K562 (cell line): ENCODE results near the gene DUXB. TPM values are rescaled to one million over a fixed set of nuclear protein-coding genes. Genes with fewer than 3 reads are reported as not detected.

Experiments used
- ATAC-seq: fragments of 200-7000 bp; cut with Tn5 transposase; 3 replicates; pipeline ENCODE4 v1.9.1; 2020; ENCODE audit warnings: moderate library complexity
- BruUV-seq: library from RNA; stranded (reverse); fragments of 400-500 nt; replicated peaks from 2 replicates; lab custom pipeline; 2021; lab: Mats Ljungman, UMichigan
- CTCF ChIA-PET: fragments of 300-600 bp; formaldehyde crosslinking; extraction: SDS; loops from one replicate; lab custom pipeline; 2021; ENCODE audit warnings: low intra/inter-chr PET ratio; lab: Yijun Ruan, JAX
- POLR2A ChIA-PET: fragments of 300-600, 350-650 bp; sonication (Branson Sonifier 250); formaldehyde crosslinking; extraction: SDS; loops from one replicate; lab custom pipeline; 2021; ENCODE audit warnings: antibody characterized with exemption, inconsistent platforms; lab: Yijun Ruan, JAX
- DNase-seq, 4 experiments: peaks; one replicate each; pipeline versions ENCODE4 v3.0.0 to v3.0.0-alpha.2; 2011 to 2018; ENCODE audit warnings: low spot score in 3 of 4, mixed read lengths in 3 of 4; ENCODE audit errors: extremely low read depth in 1 of 4
- FAIRE-seq: peaks from 2 replicates; lab custom pipeline; 2011; peaks lifted over from hg19 to GRCh38; lab: Jason Lieb, UNC
- H2AFZ ChIP-seq: 2 replicates; pipeline ENCODE4 v1.6.0; 2011; ENCODE audit warnings: low read depth, low read length, control low read depth, inconsistent platforms
- H3K27ac ChIP-seq: fragments of 200-600 bp; 3 replicates; pipeline ENCODE4 v1.8.0; 2011; ENCODE audit warnings: low read depth, mild to moderate bottlenecking, control low read depth, inconsistent platforms, low read length, moderate library complexity, mixed read lengths; ENCODE audit errors: extremely low read depth
- H3K27me3 ChIP-seq, 2 experiments: fragments of 300-600 bp in 1 of 2; 2 replicates in 1 of 2; 3 replicates in 1 of 2; pipeline versions ENCODE4 v1.6.0 to v1.8.0; 2011; ENCODE audit warnings: inconsistent platforms in 2 of 2, low read length in 2 of 2, mild to moderate bottlenecking in 1 of 2, mixed read lengths in 1 of 2, moderate library complexity in 1 of 2; ENCODE audit not compliant: control insufficient read depth in 2 of 2, insufficient read depth in 2 of 2
- H3K36me3 ChIP-seq: fragments of 300-600 bp; 3 replicates; pipeline ENCODE4 v1.8.0; 2011; ENCODE audit warnings: mild to moderate bottlenecking, low read length, inconsistent platforms; ENCODE audit not compliant: control insufficient read depth, insufficient read depth
- H3K4me1 ChIP-seq, 2 experiments: fragments of 200-600 bp in 1 of 2; replicated peaks in 1 of 2; 2 replicates in 1 of 2; 3 replicates in 1 of 2; pipeline versions ENCODE4 v1.5.1 to v1.8.0; 2011; ENCODE audit warnings: inconsistent platforms in 2 of 2, low read length in 2 of 2, mild to moderate bottlenecking in 1 of 2, mixed read lengths in 1 of 2, moderate library complexity in 1 of 2; ENCODE audit not compliant: control insufficient read depth in 2 of 2, insufficient read depth in 2 of 2
- H3K4me2 ChIP-seq: 2 replicates; pipeline ENCODE4 v1.6.1; 2011; ENCODE audit warnings: low read length, control low read depth, inconsistent platforms, mixed read lengths; ENCODE audit not compliant: insufficient read depth
- H3K4me3 ChIP-seq: fragments of 200-600 bp; sonication (generic), shearing (Covaris generic); 2 replicates; pipeline ENCODE4 v1.5.1; 2016; ENCODE audit warnings: control low read depth, inconsistent platforms
- H3K79me2 ChIP-seq: fragments of 200-600 bp; 3 replicates; pipeline ENCODE4 v1.8.0; 2011; ENCODE audit warnings: low read length, inconsistent platforms; ENCODE audit not compliant: control insufficient read depth, insufficient read depth
- H3K9ac ChIP-seq, 2 experiments: 2 replicates each; pipeline versions ENCODE4 v1.6.0 to v1.6.1; 2011; ENCODE audit warnings: low read depth in 2 of 2, low read length in 2 of 2, control low read depth in 1 of 2, inconsistent platforms in 1 of 2, mild to moderate bottlenecking in 1 of 2, mixed read lengths in 1 of 2; ENCODE audit not compliant: insufficient read depth in 1 of 2
- H3K9me1 ChIP-seq: one replicate; pipeline ENCODE4 v1.6.0; 2011; ENCODE audit warnings: inconsistent platforms, mild to moderate bottlenecking, low read length, moderate library complexity; ENCODE audit not compliant: control insufficient read depth, insufficient read depth
- H3K9me3 ChIP-seq: replicated peaks from 2 replicates; pipeline ENCODE4 v1.5.1; 2011; ENCODE audit warnings: low read depth, low read length, inconsistent platforms; ENCODE audit not compliant: control insufficient read depth, insufficient read depth
- H4K20me1 ChIP-seq: replicated peaks from 2 replicates; pipeline ENCODE4 v1.6.1; 2011; ENCODE audit warnings: low read length, inconsistent platforms, mixed read lengths; ENCODE audit not compliant: control insufficient read depth, insufficient read depth
- ADNP ChIP-seq: fragments of 200-800 bp; sonication (Bioruptor generic); IDR thresholded peaks from 2 replicates; pipeline ENCODE4 v1.6.1; 2016; ENCODE audit warnings: missing genetic modification characterization, missing compliant biosample characterization
- CC2D1A ChIP-seq: fragments of 450-650 bp; IDR thresholded peaks from 2 replicates; pipeline ENCODE4 v1.6.1; 2017; ENCODE audit warnings: mild to moderate bottlenecking
- DIDO1 ChIP-seq: fragments of 450-650 bp; IDR thresholded peaks from 2 replicates; pipeline ENCODE4 v1.6.1; 2016; ENCODE audit warnings: low read depth, missing biosample characterization, missing genetic modification characterization
- KAT7 ChIP-seq: sonication (generic); formaldehyde crosslinking; IDR thresholded peaks from 2 replicates; pipeline ENCODE4 v1.8.0; 2022; ENCODE audit warnings: missing genetic modification reagents, mild to moderate bottlenecking, borderline replicate concordance
- LEF1 ChIP-seq: fragments of 450-650 bp; IDR thresholded peaks from 2 replicates; pipeline ENCODE4 v1.6.1; 2016; ENCODE audit warnings: mild to moderate bottlenecking
- NR2F6 ChIP-seq: fragments of 450-650 bp; formaldehyde crosslinking; IDR thresholded peaks from 2 replicates; pipeline ENCODE4 v1.4.0; 2020; ENCODE audit warnings: mild to moderate bottlenecking
- POLR3A ChIP-seq: IDR thresholded peaks from 2 replicates; pipeline ENCODE4 v1.6.1; 2011; ENCODE audit warnings: borderline replicate concordance, mild to moderate bottlenecking, moderate library complexity; ENCODE audit not compliant: insufficient read length, insufficient read depth; ENCODE audit errors: extremely low read depth
- ZNF140 ChIP-seq: fragments of 250-450 bp; sonication (Bioruptor Pico); IDR thresholded peaks from 2 replicates; pipeline ENCODE4 v1.8.0; 2021; ENCODE audit warnings: moderate library complexity, mild to moderate bottlenecking, inconsistent platforms
- ZNF316 ChIP-seq: fragments of 450-650 bp; IDR thresholded peaks from 2 replicates; pipeline ENCODE4 v1.6.1; 2016
- WGBS: fragments of 100-300 bp; shearing (Covaris generic); methylation state at CpG from one replicate; pipeline ENCODE4 v1.1.6; 2016; ENCODE audit warnings: low coverage, mixed read lengths; ENCODE audit not compliant: insufficient coverage; ENCODE audit errors: missing lambda C conversion rate; 5-methylcytosine and 5-hydroxymethylcytosine counted together
- in situ Hi-C: fragments of 300-500 bp; cut with MboI; formaldehyde crosslinking; loops from 4 replicates; pipeline ENCODE4 v1.15.0; 2018; ENCODE audit warnings: inconsistent platforms, mixed read lengths
- intact Hi-C: fragments of 100-400 bp; cut with micrococcal nuclease; formaldehyde crosslinking; loops from 2 replicates; pipeline ENCODE4 v1.14.2; 2022
- polyA plus RNA-seq, 8 experiments: library from polyadenylated mRNA; depleted of rRNA in 4 of 8; stranded (reverse) in 5 of 8; unstranded in 3 of 8; fragments of >200 nt; fragmentation: Nextera tagmentation in 2 of 8; fragmentation: Illumina TruSeq in 1 of 8; extraction: Ambion mirVana in 2 of 8; extraction: Trizol in 1 of 8; gene quantifications; 2 replicates each; pipeline versions ENCODE4 v1.2.1 to v1.2.3, GENCODE V29; 2011 to 2014; ENCODE audit warnings: inconsistent platforms in 1 of 8, missing spikeins in 1 of 8
- total RNA-seq, 7 experiments: library from RNA; depleted of rRNA in 6 of 7; stranded (reverse); fragments of >200 nt in 6 of 7; fragmentation: Illumina TruSeq in 2 of 7; extraction: Trizol in 2 of 7; gene quantifications; 2 replicates each; pipeline versions ENCODE4 v1.2.1 to v1.2.3, GENCODE V29; 2011 to 2021; ENCODE audit warnings: low replicate concordance in 1 of 7
- TF ChIP-seq, protein P1 (sequence below): sonication (generic); formaldehyde crosslinking; IDR thresholded peaks from 2 replicates; pipeline ENCODE4 v1.8.0; 2023; ENCODE audit warnings: mild to moderate bottlenecking, missing genetic modification reagents
- TF ChIP-seq, protein P2 (sequence below), 2 experiments: fragments of 200-800 bp in 1 of 2; sonication (Bioruptor generic) in 1 of 2; sonication (generic) in 1 of 2; formaldehyde crosslinking in 1 of 2; IDR thresholded peaks in 1 of 2; conservative IDR thresholded peaks in 1 of 2; 2 replicates each; pipeline versions ENCODE4 v1.5.0 to v1.6.1; 2016 to 2020; ENCODE audit warnings: missing compliant biosample characterization in 1 of 2, missing genetic modification characterization in 1 of 2, missing genetic modification reagents in 1 of 2
- TF ChIP-seq, protein P3 (sequence below): fragments of 200-800 bp; sonication (Bioruptor generic); IDR thresholded peaks from 2 replicates; pipeline ENCODE4 v1.6.1; 2017; ENCODE audit warnings: missing genetic modification characterization, missing compliant biosample characterization

DUXB gene
- total and polyA plus RNA-seq, 9 of the 15 experiments (the other 6 are each of a cell fraction or from before 2014, with no cell fraction given): not detected

DNA sequence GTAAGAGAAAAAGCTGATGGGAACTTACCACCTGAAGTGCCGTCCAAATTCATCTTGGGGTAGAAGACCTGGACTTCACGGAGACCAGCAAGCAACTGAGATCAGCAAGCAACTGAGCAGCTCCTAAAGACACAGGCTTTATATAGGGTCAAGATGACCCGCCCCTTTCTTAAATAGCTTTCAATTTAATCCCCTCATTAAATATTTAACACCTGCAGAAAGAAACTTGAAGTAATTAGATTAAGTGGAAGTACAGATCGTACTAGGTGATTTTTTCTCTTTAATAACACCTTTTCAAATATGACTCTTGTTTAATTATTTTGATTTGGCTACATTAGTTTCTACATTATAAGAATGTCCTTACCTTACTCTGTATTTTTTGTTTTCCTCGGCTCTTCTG lies 25.1 kb upstream of the DUXB start, which contains the start of gene CPHXL (continued):
- no peak for TF ChIP-seq POLR3A

DNA sequence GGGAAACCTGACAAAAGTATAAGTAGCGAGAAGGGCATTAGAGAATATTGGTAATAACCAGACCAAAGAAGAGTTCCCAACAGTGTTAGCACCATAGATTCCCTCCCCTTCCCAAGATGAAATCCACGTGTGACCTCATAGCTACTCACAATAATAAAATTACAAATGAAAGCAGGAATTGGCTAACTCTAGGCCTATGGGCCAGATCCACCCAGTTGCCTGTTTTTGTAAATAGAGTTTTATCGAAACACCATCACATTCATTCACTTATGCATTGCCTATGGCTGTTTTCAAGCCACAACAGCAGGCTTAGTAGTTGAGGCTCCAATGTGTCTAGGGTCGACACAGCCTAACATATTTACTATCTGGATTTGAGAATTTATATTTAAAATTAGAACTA lies 17.2 kb upstream of the DUXB start:
- WGBS: 0% methylated on average over 4 of the region's 4 CpGs
- CTCF ChIA-PET: no interaction called here
- ATAC-seq: no peak
- Histone ChIP-seq H3K9me1 (no peaks in the 10 kb centered on the region), H3K4me3 (no peak overlapping the region), H3K79me2 (no peaks in the 10 kb centered on the region), H3K36me3 (no peaks in the 10 kb centered on the region), H3K4me2 (no peak overlapping the region), H3K9ac (no peak overlapping the region), H2AFZ (no peak overlapping the region), H3K27me3 (peaks cover 0 to 13% of the 10 kb centered on the region in 2 experiments; a peak in 2 of 5 replicates), H3K9me3 (no peaks in the 10 kb centered on the region), H4K20me1 (no peaks in the 10 kb centered on the region), H3K4me1 (no peaks in the 10 kb centered on the region), H3K27ac (no peak overlapping the region)
- FAIRE-seq: no peak
- TF ChIP-seq, protein P1, sequence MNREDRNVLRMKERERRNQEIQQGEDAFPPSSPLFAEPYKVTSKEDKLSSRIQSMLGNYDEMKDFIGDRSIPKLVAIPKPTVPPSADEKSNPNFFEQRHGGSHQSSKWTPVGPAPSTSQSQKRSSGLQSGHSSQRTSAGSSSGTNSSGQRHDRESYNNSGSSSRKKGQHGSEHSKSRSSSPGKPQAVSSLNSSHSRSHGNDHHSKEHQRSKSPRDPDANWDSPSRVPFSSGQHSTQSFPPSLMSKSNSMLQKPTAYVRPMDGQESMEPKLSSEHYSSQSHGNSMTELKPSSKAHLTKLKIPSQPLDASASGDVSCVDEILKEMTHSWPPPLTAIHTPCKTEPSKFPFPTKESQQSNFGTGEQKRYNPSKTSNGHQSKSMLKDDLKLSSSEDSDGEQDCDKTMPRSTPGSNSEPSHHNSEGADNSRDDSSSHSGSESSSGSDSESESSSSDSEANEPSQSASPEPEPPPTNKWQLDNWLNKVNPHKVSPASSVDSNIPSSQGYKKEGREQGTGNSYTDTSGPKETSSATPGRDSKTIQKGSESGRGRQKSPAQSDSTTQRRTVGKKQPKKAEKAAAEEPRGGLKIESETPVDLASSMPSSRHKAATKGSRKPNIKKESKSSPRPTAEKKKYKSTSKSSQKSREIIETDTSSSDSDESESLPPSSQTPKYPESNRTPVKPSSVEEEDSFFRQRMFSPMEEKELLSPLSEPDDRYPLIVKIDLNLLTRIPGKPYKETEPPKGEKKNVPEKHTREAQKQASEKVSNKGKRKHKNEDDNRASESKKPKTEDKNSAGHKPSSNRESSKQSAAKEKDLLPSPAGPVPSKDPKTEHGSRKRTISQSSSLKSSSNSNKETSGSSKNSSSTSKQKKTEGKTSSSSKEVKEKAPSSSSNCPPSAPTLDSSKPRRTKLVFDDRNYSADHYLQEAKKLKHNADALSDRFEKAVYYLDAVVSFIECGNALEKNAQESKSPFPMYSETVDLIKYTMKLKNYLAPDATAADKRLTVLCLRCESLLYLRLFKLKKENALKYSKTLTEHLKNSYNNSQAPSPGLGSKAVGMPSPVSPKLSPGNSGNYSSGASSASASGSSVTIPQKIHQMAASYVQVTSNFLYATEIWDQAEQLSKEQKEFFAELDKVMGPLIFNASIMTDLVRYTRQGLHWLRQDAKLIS: no peak
- no peak for TF ChIP-seq KAT7 (CRISPR knock-in tag)
- TF ChIP-seq, protein P2, sequence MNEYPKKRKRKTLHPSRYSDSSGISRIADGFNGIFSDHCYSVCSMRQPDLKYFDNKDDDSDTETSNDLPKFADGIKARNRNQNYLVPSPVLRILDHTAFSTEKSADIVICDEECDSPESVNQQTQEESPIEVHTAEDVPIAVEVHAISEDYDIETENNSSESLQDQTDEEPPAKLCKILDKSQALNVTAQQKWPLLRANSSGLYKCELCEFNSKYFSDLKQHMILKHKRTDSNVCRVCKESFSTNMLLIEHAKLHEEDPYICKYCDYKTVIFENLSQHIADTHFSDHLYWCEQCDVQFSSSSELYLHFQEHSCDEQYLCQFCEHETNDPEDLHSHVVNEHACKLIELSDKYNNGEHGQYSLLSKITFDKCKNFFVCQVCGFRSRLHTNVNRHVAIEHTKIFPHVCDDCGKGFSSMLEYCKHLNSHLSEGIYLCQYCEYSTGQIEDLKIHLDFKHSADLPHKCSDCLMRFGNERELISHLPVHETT (CRISPR knock-in tag; conservative IDR thresholded peaks at IDR 0.05 in 1 of 2, IDR thresholded peaks at IDR 0.05 in 1 of 2): no peak
- TF ChIP-seq ADNP (tag): no peak
- no peak for TF ChIP-seq CC2D1A
- TF ChIP-seq, protein P3, sequence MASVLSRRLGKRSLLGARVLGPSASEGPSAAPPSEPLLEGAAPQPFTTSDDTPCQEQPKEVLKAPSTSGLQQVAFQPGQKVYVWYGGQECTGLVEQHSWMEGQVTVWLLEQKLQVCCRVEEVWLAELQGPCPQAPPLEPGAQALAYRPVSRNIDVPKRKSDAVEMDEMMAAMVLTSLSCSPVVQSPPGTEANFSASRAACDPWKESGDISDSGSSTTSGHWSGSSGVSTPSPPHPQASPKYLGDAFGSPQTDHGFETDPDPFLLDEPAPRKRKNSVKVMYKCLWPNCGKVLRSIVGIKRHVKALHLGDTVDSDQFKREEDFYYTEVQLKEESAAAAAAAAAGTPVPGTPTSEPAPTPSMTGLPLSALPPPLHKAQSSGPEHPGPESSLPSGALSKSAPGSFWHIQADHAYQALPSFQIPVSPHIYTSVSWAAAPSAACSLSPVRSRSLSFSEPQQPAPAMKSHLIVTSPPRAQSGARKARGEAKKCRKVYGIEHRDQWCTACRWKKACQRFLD (CRISPR knock-in tag): no peak
- no peak for TF ChIP-seq LEF1
- TF ChIP-seq ZNF140 (CRISPR knock-in tag): no peak
- no peak for TF ChIP-seq DIDO1 (tag)
- no peak for TF ChIP-seq NR2F6 (CRISPR knock-in tag)
- TF ChIP-seq ZNF316: no peak
- intact Hi-C loops (no loop called here), in situ Hi-C loops (no loop called here)
- no peak for DNase-seq
- no TSS peak for BruUV-seq
- POLR2A ChIA-PET: no interaction called here
